GM18868 (cell line): ENCODE results near the gene HSPB7.
"Not testable (repeated sequence)": the region's sequence is repeated elsewhere in the genome, so short reads cannot be mapped to it uniquely, and the experiment has no call there.

Experiments
- ATAC-seq: cut with Tn5 transposase; IDR thresholded peaks from one replicate; pipeline ENCODE4 v1.9.1; 2021; ENCODE audit warnings: mild to moderate bottlenecking, moderate library complexity; ENCODE audit not compliant: unreplicated experiment

Gene HSPB7

GRCh38 chr1:16017461-16018303, at the start of gene HSPB7:
TSS of gene HSPB7 (minus strand) at chr1:16018043. CDS start at chr1:16017963, 80 bp downstream.
- no peak for ATAC-seq

- ATAC-seq: no peak
Observed at GRCh38 chr1:16067127-16067768, 49.4 kb upstream of the HSPB7 start.

- ATAC-seq: no peak
Observed at GRCh38 chr1:16066245-16066644, 48.4 kb upstream of the HSPB7 start.

GRCh38 chr1:16065269-16065576, 47.4 kb upstream of the HSPB7 start:
- no peak for ATAC-seq

- no peak for ATAC-seq
Observed at GRCh38 chr1:16064536-16065268, 46.9 kb upstream of the HSPB7 start.

- ATAC-seq: no peak
Observed at GRCh38 chr1:16063921-16064320, 46.1 kb upstream of the HSPB7 start.

GRCh38 chr1:16063226-16063829, 45.5 kb upstream of the HSPB7 start:
- no peak for ATAC-seq

- not testable (repeated sequence) for ATAC-seq
Observed at GRCh38 chr1:16062687-16063075, 44.8 kb upstream of the HSPB7 start.

- ATAC-seq: not testable (repeated sequence)
Observed at GRCh38 chr1:16061989-16062686, 44.3 kb upstream of the HSPB7 start.

GRCh38 chr1:16061266-16061665, 43.4 kb upstream of the HSPB7 start:
- no peak for ATAC-seq

GRCh38 chr1:16058394-16059120, 40.7 kb upstream of the HSPB7 start:
- ATAC-seq: not testable (repeated sequence)

GRCh38 chr1:16057314-16057915, 39.6 kb upstream of the HSPB7 start:
- not testable (repeated sequence) for ATAC-seq

- not testable (repeated sequence) for ATAC-seq
Observed at GRCh38 chr1:16056521-16056912, 38.7 kb upstream of the HSPB7 start.

GRCh38 chr1:16055613-16056520, 38.0 kb upstream of the HSPB7 start:
- peak; percentile 51 for ATAC-seq

GRCh38 chr1:16054598-16055540, 37.0 kb upstream of the HSPB7 start:
- ATAC-seq: no peak

GRCh38 chr1:16053781-16054502, 36.1 kb upstream of the HSPB7 start:
- ATAC-seq: no peak

- ATAC-seq: not testable (repeated sequence)
Observed at GRCh38 chr1:16051949-16052348, 34.1 kb upstream of the HSPB7 start.
